GM21423 (cell line): Measurements from ENCODE around the gene ADAMTSL3.
"Not testable (repeated sequence)": the region's sequence is repeated elsewhere in the genome, so short reads cannot be mapped to it uniquely, and the experiment has no call there.

ENCODE experiments used
- ATAC-seq: cut with Tn5 transposase; IDR thresholded peaks from one replicate; pipeline ENCODE4 v1.9.1; 2021; ENCODE audit warnings: mild to moderate bottlenecking, moderate library complexity; ENCODE audit not compliant: unreplicated experiment

The ADAMTSL3 gene

DNA sequence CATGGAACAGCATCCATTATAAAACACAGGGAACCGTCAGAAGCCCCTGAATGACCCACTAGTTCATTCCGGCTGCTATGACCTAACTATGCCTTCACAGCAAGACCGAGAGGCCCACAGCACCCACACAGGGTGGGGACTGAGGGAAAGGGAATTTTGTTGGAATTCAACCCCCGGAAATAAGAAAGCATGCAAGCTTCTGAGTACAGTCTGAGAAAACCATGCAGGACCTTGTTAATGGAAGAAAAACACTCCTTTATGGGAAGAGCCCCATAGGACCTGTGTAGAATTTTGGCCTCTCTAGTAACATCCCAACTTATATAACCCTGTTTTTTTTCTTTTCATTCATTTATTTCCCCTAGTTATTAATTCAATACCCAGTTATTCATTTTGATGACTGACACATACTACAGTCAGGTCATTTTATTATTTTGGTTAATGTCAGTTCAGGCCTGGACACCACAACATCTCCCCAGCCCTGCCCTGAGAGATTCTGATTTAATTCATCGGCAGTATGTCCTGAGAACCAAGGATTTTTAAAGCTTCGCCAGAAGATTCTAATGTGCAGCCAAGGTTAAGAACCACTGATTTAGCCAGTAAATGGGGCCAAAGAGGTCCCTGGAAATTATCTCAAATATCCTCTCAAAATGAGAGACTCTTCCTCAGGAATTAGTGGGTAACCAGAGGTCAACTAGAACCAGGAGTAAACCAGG is 350.0 kb downstream of the ADAMTSL3 start:
- ATAC-seq: no peak

DNA sequence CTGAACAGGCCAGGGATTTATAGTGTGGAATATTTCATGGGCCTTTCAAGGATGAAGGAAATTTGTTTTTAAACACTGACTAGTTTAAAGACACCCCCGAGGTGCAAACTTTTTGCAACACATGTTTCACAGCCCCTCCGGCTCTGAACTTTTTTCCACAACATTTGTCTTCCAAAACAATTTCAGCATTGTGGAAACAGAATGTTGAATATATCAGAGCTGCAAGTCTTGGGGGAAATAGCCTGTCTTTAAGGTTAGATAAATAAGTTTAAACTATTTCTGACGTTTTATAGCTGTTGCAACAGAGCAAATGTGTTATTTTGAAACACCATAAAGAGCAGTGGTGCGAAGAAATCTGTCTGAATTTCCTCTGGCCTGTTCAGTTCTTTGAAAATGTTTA is 352.5 kb downstream of the ADAMTSL3 start:
- ATAC-seq: no peak

GRCh38 chr15:84009616-84010015 is 355.7 kb downstream of the ADAMTSL3 start:
- ATAC-seq: no peak

- no peak for ATAC-seq
Measured at GRCh38 chr15:84010246-84010645, 356.3 kb downstream of the ADAMTSL3 start.

GRCh38 chr15:84016371-84016770 is 362.4 kb downstream of the ADAMTSL3 start:
- ATAC-seq: no peak

DNA sequence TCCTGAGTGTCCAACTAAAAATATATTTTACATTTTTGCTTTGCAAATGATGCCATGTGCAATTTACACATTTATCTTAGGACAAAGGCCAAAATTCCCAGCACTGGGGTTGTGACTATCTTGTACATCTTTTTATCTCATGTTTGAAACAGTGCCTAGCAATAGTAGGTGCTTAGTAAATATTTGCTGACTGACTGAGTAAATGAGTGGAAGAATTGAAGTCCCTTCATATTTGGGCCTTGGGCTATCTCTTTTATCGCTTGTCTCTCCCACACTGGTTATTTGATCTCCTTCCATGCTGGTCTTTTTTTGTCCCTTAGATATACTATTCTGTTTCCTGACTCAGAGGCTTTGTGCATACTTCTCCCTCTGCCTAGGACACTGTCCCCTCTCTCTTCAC is 368.6 kb downstream of the ADAMTSL3 start:
- ATAC-seq: no peak

DNA sequence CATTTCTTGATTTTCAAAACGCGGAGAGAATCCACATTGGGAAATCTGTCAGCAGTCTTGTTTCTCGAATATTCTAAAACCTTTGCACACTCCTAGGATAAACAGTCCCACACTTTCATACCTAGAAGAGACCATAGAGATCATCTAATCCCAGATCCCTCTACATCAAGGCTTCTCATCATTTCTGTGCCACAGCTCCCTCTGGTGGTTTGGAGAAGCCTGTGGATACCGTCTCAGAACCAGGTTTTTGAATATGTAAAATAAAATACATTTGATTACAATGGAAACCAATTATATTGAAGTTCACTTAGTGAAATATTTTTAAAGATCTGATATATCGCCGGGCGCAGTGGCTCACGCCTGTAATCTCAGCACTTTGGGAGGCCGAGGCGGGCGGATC is 369.7 kb downstream of the ADAMTSL3 start:
- ATAC-seq: no peak

DNA sequence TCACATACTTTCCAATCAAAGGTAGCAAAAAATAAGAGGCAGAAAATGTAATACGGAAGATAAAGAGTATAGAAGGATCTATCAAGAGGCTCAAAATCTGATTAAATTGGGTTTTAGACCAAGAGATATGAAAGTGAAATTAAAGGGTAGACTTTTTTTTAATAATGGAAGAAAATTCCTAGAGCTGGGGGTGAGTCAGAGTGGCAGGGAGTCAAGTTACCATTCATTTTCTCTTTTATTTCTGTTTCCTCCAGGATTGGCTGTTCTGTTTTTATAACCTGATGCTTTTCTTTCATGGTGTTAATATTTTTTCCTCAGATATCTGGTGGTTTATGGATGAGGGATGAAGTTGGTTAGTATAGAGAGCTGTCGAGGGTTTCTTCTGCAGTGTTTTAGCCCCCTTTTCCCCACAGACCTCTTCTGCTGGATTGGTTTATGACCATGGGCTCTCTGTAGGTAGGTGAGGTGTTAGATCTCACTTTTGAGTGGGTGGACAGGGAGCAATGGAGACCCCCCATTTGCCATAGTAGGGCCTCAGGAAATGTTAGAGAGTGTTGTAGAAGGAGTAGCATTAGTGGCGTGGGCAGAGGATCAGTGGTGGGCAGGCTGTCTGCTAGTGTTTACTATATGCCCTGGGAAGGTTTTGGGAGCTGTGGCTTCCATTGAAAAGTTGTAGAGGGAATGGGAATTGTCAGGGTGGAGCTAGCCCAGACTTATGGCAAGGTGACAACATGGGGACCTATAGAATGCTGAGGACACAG is 380.1 kb downstream of the ADAMTSL3 start:
- no peak for ATAC-seq

GRCh38 chr15:84034578-84035398 is 380.9 kb downstream of the ADAMTSL3 start:
- no peak for ATAC-seq

DNA sequence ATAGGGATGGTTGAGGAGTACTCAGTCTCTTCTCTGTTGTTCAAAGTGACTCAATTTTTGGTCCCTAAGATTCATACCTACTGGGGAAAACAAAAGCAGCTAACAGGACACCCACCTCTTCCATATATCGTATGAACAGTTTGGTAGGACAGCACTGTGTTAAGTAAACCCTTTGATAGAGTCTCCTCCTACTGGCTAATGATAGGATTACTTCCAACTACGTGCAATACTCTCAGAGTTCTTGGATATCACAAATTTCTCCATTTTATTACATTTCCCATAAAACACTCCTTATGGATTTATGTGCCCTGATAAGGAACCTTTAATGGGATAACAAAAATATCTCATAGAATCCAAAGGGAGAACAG is 381.5 kb downstream of the ADAMTSL3 start:
- ATAC-seq: no peak

- no peak for ATAC-seq
Measured at GRCh38 chr15:84037301-84037700, 383.4 kb downstream of the ADAMTSL3 start.

DNA sequence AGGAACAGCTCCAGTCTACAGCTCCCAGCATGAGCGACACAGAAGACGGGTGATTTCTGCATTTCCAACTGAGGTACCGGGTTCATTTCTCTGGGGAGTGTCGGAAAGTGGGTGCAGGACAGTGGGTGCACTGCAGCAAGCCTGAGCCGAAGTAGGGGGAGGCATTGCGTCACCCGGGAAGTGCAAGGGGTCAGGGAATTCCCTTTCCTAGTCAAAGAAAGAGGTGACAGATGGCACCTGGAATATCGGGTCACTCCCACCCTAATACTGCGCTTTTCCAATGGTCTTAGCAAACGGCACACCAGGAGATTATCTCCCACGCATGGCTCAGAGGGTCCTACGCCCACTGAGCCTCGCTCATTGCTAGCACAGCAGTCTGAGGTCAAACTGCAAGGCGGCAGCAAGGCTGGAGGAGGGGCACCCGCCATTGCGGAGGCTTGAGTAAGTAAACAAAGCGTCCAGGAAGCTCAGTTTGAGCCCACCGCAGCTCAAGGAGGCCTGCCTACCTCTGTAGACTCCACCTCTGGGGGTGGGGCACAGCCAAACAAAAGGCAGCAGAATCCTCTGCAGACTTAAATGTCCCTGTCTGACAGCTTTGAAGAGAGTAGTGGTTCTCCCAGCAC is 388.6 kb downstream of the ADAMTSL3 start:
- not testable (repeated sequence) for ATAC-seq

- no peak for ATAC-seq
Measured at GRCh38 chr15:84046064-84046637, 392.2 kb downstream of the ADAMTSL3 start.

GRCh38 chr15:84049480-84049879 is 395.6 kb downstream of the ADAMTSL3 start:
- ATAC-seq: not testable (repeated sequence)

DNA sequence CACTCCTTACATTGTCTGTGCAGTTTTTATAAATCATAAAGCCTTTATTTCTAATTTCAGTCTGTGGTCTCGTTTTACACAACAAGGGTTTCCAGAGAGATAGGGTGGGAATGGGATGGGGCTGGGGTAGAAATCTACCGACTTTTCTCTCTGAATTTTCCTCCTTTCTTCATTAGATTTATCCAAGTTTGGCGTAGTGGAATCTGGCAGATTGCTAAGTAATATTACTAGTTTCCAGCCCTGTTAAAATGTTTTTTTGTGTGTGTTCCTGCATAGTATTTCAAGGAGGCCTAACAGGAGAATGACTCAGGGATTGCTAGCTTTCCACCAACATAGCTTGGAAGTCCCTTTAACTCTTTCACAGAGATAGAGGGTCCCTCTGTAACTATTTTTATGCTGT is 396.2 kb downstream of the ADAMTSL3 start:
- ATAC-seq: no peak

GRCh38 chr15:84051146-84051545 is 397.2 kb downstream of the ADAMTSL3 start:
- not testable (repeated sequence) for ATAC-seq

GRCh38 chr15:84054544-84054943 is 400.6 kb downstream of the ADAMTSL3 start:
- not testable (repeated sequence) for ATAC-seq

GRCh38 chr15:84057714-84058331 is 403.9 kb downstream of the ADAMTSL3 start:
- no peak for ATAC-seq

DNA sequence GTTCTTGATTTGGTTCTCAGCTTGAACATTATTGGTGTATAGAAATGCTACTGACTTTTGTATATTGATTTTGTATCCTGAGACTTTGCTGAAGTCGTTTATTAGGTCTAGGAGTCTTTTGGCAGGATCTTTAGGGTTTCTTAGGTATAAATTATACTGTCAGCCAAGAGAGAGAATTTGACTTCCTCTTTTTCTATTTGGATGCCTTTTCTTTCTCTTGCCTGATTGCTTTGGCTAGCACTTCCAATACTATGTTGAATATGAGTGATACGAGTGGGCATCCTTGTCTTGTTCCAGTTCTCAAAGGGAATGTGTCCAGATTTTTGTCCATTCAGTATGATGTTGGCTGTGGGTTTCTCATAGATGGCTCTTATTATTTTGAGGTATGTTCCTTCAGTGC is 409.8 kb downstream of the ADAMTSL3 start:
- not testable (repeated sequence) for ATAC-seq

DNA sequence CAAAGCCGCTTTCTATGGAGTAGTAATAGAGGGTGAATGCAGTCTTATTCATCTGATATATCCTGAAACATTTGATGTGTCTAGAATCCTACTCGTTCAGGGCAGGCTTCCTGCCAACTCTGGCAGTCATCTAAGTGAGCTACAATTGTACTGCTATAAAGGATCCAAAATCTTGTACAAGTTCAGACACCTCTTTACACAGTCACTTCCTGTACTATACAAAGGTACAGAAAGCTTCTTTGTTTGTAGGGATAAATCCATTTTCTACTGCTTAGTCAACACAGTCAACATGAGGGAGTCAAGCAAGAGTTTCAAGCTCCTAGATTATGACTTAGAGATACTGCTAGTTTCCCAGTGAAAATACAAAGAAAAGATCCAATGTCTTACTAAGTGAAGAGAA is 414.8 kb downstream of the ADAMTSL3 start:
- not testable (repeated sequence) for ATAC-seq
